Urothelium cell line (cell line): ENCODE results near the gene AHRR.
"Not testable (repeated sequence)": the region's sequence is repeated elsewhere in the genome, so short reads cannot be mapped to it uniquely, and the experiment has no call there.

ENCODE experiments used
- DNase-seq: peaks from one replicate; pipeline ENCODE4 v3.0.0; 2011; ENCODE audit warnings: low spot score, mixed read lengths
- FAIRE-seq: peaks from 2 replicates; lab custom pipeline; 2011; peaks lifted over from hg19 to GRCh38; lab: Jason Lieb, UNC

Gene AHRR

GRCh38 chr5:390623-391491 lies 69.3 kb downstream of the AHRR start:
- FAIRE-seq (no peak), DNase-seq (no peak)

DNA sequence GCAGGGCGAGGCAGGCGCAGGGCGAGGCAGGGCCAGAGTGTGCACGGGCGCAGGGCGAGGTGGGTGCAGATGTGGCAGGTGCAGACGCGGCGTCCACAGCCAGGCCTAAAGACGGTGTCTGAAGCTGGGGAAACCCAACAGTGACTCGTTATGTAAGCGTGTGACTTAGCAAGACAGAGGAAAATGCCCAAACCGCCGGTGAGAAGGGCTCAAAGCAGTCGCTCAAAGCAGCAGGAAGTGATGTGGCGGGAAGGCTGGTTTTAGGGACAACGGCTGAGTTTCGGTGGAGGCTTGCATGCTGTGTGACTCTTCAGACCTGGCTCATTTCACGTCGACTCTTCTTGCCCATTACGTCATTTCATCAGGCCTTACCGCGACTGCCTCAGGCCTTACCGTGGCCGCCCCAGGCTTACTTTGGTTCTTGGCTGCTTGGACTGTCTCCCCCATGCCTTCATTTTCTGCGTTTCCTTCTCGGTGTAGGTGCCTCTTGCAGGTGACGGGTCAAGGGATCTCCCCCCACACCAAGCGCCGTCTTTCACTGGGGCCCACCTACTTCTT lies 71.0 kb downstream of the AHRR start:
- FAIRE-seq, result no peak
- no peak for DNase-seq

DNA sequence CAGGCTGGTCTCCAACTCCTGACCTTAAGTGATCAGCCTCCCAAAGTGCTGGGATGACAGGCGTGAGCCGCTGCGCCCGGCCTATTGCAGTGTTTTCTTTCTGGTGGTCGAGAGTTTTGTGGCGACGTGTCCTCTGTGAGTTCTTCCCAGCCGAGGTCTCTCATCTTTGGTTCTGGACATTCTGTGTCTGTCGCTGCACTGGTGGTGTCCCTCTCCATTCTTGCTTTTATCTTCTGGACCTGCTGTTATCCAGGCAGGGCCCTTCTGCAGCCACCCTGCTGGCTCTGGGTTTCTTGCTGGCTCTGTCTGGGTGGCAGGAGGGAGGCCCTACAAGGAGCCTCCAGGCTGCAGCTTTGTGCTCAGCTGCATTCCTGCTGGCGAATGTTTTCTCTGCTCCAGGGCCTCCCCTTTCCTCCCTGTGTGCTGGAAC lies 72.3 kb downstream of the AHRR start:
- DNase-seq (no peak), FAIRE-seq (no peak)

DNA sequence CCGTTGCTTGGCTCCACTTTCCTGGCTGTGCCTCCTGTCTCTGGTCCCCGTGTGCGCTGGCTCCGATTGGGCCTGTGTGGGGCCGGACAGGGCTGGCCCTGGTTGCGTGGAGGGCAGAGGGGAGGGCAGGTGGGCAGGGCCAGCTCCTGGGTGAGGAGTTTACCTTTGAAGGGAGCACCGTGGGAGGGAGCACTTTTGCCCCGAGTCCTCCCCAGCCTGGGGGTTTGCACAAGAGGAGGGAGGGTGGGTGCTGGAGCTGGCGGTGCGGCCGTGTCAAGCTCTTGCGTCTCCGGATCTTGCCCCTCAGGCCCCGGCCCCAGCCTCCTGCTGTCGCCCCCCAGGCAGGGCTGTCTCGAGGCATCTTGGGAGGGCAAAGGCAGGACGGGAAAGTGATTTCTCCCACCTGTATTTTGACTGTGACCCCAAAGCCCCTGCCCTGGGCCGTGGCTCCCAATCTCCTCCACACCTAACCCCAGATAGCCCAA lies 73.2 kb downstream of the AHRR start:
- FAIRE-seq (no peak), DNase-seq (no peak)

DNA sequence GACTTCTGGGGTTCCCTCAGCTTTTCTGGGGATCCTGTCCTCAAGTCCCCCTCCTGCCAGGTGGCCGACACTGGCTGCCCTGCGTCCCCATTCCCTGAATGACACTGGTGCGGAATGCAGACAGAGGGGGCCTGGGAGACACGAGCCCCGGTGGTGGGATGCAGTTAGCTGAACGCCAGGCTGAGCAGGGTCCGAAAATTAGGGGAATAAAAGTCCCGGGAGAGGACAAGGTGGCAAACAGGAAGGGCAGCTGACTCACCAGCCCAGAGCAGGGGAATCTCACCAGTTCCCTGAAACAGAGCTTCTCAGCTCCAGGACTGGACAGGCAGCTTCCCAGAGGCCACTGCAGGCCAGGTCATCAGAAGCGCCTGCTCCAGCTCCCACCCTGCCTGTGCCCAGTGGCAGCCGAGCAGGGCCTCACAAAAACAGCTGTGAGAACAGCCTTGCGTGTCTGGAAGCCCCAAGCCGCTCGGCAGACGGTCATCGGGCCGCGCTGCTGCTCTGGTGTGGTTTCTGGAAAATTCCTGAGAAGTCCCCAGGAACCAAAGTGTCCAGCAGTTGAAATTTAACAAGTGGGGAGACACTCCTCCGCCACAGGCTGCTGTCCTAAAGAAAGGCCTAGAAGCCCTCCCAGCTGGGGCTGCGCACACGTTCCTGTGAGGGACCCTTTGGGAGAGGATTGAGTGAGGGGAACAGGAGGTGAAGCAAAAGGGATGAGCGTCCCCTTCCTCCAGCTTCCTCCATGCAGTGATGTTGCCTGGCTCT lies 73.8 kb downstream of the AHRR start:
- no peak for DNase-seq
- no peak for FAIRE-seq

- FAIRE-seq, result no peak
- no peak for DNase-seq
These were observed 74.5 kb downstream of the AHRR start for GRCh38 chr5:395921-396530.

DNA sequence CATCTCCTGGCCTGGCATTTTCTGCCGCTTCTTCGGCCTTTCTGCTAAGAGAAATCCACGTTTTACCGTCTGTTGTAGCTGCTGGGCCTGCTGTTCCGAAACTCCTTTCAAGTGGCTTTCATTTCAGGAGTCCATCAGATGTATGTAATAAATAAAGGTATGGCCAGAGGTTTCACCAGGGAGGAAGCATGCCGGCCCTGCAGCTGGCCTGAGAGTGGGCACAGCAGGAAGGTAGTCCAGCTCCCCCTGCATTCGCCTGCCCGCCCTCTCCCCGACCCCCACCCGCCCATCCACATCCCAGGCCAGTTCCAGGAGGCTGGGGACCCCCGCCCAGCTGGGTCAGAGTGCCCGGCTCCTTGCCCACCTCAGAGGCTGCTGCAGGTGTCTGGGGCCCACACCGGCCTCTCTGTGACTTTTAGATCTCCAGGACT lies 75.0 kb downstream of the AHRR start:
- DNase-seq, result no peak
- FAIRE-seq, result no peak

- not testable (repeated sequence) for FAIRE-seq
These were observed 76.6 kb downstream of the AHRR start for GRCh38 chr5:398141-398474.

DNA sequence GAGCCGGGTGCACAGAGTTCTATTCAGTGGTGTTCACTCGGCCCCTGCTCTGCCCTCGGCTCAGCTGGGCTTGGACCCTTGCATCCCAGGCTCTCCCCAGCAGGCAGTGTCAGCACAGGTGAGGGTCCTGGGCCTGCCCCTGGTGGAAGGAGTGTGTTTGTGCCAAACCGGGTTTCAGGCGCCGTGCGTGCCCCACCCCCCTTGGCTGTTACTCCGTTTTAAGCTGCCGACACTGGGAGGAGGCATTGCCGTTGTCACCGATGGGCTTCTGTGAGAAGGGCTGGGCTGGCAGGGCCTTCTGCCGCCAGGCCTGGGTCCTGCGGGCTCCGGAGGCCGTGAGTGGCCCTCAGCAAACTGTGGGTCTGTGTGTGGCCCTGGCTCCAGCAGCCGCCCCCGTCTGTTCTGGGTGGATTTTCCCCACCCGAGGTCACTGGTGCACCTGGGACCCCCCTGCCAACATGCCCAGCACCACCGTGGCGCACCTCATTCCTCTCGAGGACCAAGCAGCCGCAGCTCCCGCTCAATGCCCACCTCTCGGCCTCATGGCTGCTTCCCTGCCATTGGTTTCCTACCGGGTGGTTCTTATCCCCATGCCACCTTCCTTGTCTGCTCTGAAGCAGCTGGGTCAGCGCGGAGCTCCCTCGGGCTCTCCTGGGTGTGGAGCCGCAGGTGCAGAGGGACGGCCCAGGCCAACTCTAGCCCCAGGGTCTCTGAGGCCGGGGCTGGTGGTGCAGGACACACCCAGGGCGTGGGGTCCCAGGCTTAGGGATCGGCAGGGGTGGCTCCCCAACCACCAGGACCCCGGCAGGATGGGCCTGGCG lies 77.2 kb downstream of the AHRR start:
- DNase-seq (no peak), FAIRE-seq (no peak)

More at GRCh38 chr5:398141-398474, 76.6 kb downstream of the AHRR start:
- not testable (repeated sequence) for DNase-seq

DNA sequence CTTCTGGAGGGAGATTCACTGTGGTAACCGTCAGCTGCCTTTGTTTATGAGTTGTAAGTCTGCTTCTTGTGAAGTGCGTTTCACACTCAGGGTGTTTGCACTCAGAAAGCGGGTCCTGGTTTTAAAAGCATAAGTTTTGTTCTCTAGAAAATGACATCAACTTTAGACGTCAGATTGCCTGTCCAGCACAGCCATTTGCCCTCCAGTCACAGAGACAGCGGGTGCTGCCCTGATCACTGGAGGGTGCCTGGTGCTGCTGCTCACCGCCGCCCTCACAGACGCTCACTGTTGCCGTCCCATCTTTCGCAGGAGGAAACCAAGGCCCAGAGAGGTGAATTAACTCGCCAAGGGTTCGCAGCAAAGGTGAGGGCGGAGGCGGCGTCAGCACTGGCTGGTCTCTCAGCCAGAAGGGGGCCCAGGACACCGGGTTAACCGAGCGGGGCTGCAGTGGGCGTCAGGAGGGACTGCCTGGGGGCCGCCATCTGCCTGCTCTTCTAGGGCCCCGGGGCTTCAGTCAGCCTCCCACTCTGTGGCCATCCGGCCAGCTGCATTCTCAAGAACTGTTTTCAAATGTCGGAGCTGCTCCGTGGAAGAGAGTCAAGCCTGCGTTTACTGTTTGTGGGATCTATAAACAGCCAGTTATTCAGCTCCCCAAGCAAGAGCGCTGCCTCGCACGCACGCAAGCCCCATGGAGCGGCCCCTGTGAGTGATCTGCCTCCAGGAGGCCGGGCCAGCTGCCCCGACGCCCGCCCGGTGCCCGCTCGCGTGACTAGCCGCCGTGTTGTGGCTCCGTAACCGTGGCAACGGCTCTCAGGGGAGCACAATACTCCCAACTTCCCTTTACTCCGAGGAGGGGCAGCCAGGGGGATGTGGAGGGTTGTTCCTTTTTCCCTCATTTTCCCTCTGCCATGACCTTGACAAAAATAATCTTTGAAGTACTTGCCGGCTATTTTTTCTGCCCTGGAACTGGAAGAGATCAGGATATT lies 78.1 kb downstream of the AHRR start:
- no peak for FAIRE-seq
- no peak for DNase-seq

DNA sequence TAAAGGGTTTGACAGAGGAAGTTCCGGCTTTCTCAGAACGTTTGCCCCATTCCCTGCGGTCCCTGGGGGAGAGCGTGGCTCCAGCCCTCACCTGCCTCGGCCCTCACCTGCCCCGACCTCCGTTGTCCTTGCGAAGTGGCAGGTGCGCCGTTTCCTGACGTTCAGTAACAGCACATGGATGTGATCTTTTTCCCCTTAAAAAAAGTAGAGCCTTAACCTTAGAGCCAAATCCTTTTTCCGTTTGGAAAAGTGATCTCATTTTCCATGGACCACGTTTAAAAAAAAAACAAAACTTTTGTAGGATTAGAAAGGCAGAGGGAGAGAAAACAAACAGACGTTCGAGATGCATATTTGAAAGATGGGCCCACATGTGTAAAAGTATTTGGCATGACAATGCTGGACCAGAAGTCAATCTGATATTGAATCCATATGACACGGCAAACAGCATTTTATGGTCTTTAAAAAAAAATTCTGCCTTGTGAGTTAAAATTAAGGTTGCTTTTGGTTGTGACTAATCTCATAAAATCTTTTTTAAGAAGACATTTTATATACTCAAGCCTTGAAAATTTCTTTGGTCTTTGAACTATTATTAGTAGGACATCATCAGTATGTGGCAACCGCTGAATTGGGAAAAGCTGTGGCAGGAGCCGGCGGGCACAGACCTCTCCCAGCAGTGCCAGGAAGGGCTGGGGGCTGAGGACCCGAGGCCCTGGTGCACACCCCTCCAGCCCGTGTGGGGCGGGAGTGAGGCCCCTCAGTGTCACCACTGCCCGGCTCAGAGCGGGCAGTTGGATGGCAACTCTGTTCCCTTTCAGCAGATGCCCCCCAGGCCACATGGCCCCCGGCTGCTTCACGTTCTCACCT lies 79.0 kb downstream of the AHRR start:
- no peak for DNase-seq

GRCh38 chr5:401146-402034 lies 79.9 kb downstream of the AHRR start:
- FAIRE-seq, result no peak
- DNase-seq, result no peak

More for the DNA sequence above, 79.0 kb downstream of the AHRR start:
- FAIRE-seq, result no peak

DNA sequence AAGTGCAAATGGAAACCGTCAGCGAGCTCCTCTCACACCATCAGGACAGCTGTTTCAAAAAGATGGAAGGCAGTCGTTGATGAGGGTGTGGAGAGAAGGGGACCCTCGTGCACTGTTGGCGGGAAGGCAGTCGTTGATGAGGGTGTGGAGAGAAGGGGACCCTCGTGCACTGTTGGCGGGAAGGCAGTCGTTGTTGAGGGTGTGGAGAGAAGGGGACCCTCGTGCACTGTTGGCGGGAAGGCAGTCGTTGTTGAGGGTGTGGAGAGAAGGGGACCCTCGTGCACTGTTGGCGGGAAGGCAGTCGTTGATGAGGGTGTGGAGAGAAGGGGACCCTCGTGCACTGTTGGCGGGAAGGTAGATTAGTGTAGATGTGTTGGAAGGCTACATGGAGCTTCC lies 80.7 kb downstream of the AHRR start:
- not testable (repeated sequence) for FAIRE-seq, DNase-seq

GRCh38 chr5:402615-403359 lies 81.3 kb downstream of the AHRR start:
- DNase-seq, result no peak
- no peak for FAIRE-seq

- DNase-seq, result no peak
- FAIRE-seq, result no peak
These were observed 82.5 kb downstream of the AHRR start for GRCh38 chr5:403995-404394.

DNA sequence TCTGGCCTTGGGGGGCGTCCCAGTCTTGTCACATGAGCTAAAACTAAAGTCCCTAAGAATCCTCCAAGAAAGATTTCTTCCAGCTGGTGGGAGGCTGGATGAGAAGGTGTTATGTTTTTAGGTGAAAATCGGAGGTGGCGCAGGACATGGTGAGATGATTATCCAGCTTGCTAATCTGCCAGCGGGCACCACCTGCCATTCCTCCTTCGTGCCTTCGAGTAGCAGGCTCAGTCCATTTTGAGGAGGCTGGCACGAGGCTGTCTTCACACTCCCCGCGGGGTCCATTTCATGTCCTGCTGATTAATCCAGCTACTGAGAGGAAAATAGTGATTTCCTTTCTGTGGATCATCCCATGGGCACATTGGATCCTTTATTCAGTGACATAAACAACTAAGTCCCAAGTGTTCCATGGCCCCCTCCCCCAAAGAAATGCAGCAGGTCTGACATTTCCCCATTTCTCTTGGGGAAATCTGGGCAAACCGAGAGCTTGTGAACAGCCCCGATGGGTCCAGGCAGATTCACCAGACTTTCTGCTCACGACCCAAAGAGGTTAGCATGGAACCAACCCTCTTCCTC lies 83.2 kb downstream of the AHRR start:
- no peak for FAIRE-seq
- DNase-seq, result no peak
